ENCODE measurements around the gene PRKRA. TPM values are rescaled to one million over a fixed set of nuclear protein-coding genes. Genes with fewer than 3 reads are reported as not detected.

Gene PRKRA
- total RNA-seq, 2 donors from 2014 or later: 41.4 to 47.1 TPM

GRCh38 chr2:178455947-178456346 is 5.0 kb upstream of the PRKRA start:
- TF ChIP-seq CTCF (IDR thresholded peaks at IDR 0.05): no peak
- Histone ChIP-seq H3K4me3 (no peak overlapping the region), H3K27me3 (no peaks in the 10 kb centered on the region), H3K36me3 (no peaks in the 10 kb centered on the region), H3K27ac (no peak overlapping the region), H3K4me1 (peaks cover 0 to 4% of the 10 kb centered on the region in 2 donors), H3K9me3 (no peaks in the 10 kb centered on the region)
- DNase-seq (ENCODE audit: low spot score): no peak

- no peak for DNase-seq (ENCODE audit: low spot score)
- no peak for TF ChIP-seq CTCF (IDR thresholded peaks at IDR 0.05)
- Histone ChIP-seq H3K27ac (no peak overlapping the region), H3K9me3 (no peaks in the 10 kb centered on the region), H3K36me3 (peaks cover 8% of the 10 kb centered on the region), H3K4me3 (no peak overlapping the region), H3K27me3 (no peaks in the 10 kb centered on the region), H3K4me1 (peaks cover 0 to 25% of the 10 kb centered on the region in 2 donors)
These were observed 1.9 kb upstream of the PRKRA start for GRCh38 chr2:178452870-178453269.

- Histone ChIP-seq H3K4me3 (no peak overlapping the region), H3K27me3 (no peaks in the 10 kb centered on the region), H3K36me3 (peaks cover 14% of the 10 kb centered on the region), H3K27ac (no peak overlapping the region), H3K4me1 (peaks cover 0 to 25% of the 10 kb centered on the region in 2 donors), H3K9me3 (no peaks in the 10 kb centered on the region)
- no peak for TF ChIP-seq CTCF (IDR thresholded peaks at IDR 0.05)
- no peak for DNase-seq (ENCODE audit: low spot score)
These were observed 1.4 kb upstream of the PRKRA start for GRCh38 chr2:178452334-178452733.

GRCh38 chr2:178450524-178450773 is 526 bp downstream of the PRKRA start:
- H3K27ac ChIP-seq: peak overlapping the region; percentile 97 to 98
- no peaks in the 10 kb centered on the region for H3K9me3 ChIP-seq
- H3K4me3 ChIP-seq: peak overlapping the region; percentile 70 to 93
- peaks cover 30% of the 10 kb centered on the region for H3K36me3 ChIP-seq
- peaks cover 0 to 25% of the 10 kb centered on the region in 2 donors for H3K4me1 ChIP-seq
- peak; percentile 60 for DNase-seq (ENCODE audit: low spot score)
- H3K27me3 ChIP-seq: no peaks in the 10 kb centered on the region
- no peak for TF ChIP-seq CTCF (IDR thresholded peaks at IDR 0.05)

GRCh38 chr2:178449700-178450523 is 1.1 kb downstream of the PRKRA start:
- Histone ChIP-seq H3K27ac (peak overlapping the region; percentile 97 to 98), H3K4me3 (peak overlapping the region; percentile 70 to 93), H3K27me3 (no peaks in the 10 kb centered on the region), H3K4me1 (peaks cover 0 to 25% of the 10 kb centered on the region in 2 donors), H3K9me3 (no peaks in the 10 kb centered on the region), H3K36me3 (peaks cover 35% of the 10 kb centered on the region)
- TF ChIP-seq CTCF (IDR thresholded peaks at IDR 0.05): no peak
- no peak for DNase-seq (ENCODE audit: low spot score)
